ENCODE measurements around the gene RPL10A. TPM values are rescaled to one million over a fixed set of nuclear protein-coding genes. Genes with fewer than 3 reads are reported as not detected.

RPL10A gene
- total RNA-seq, 2 experiments from 2014 or later, result 2,144 to 2,205 TPM

- intact Hi-C loops (cut with micrococcal nuclease), result loop anchor here (2.0 kb wide), 1 partner anchor 137 kb away; no protein-coding TSS in a partner anchor
- CTCF ChIA-PET, result interaction anchor here (2.1 to 10.0 kb wide), 2 partner anchors 12 to 19 kb away, joined by 4 to 83 read pairs; partner anchors contain the start of gene FANCE
Observed at GRCh38 chr6:35469751-35470662, 1.8 kb downstream of the RPL10A start.

GRCh38 chr6:35470663-35471120 lies 2.5 kb downstream of the RPL10A start:
- DNase-seq, result no peak
- H3K4me1 Mint-ChIP-seq (ENCODE audit: low read depth), result peaks cover 36% of the 10 kb centered on the region
- intact Hi-C loops (cut with micrococcal nuclease), result no loop called here

More at GRCh38 chr6:35469751-35470662, 1.8 kb downstream of the RPL10A start:
- peak overlapping the region; percentile 95 for H3K4me3 Mint-ChIP-seq
- POLR2A ChIA-PET, result interaction anchor here (0.6 to 2.4 kb wide), 7 partner anchors 9 to 172 kb away, joined by 3 to 8 read pairs (median 5); partner anchors contain the start of genes DEF6 and TEAD3
- no peaks in the 10 kb centered on the region for H3K27me3 Mint-ChIP-seq
- DNase-seq, result no peak
- peaks cover 36% of the 10 kb centered on the region for H3K4me1 Mint-ChIP-seq (ENCODE audit: low read depth)
- H3K27ac Mint-ChIP-seq, result peak overlapping the region; percentile 97
- no peaks in the 10 kb centered on the region for H3K9me3 Mint-ChIP-seq
- peaks cover 52% of the 10 kb centered on the region for H3K36me3 Mint-ChIP-seq

GRCh38 chr6:35471836-35472345 lies 3.7 kb downstream of the RPL10A start:
- DNase-seq, result no peak
- H3K4me3 Mint-ChIP-seq, result peak overlapping the region; percentile 95
- peaks cover 36% of the 10 kb centered on the region for H3K4me1 Mint-ChIP-seq (ENCODE audit: low read depth)
- intact Hi-C loops (cut with micrococcal nuclease), result no loop called here
- no peaks in the 10 kb centered on the region for H3K27me3 Mint-ChIP-seq
- ChIA-PET POLR2A (interaction anchor here (0.7 to 1.8 kb wide), 7 partner anchors 18 to 173 kb away, joined by 3 to 7 read pairs (median 4); partner anchors contain the start of gene FANCE), CTCF (interaction anchor here (1.3 to 10.0 kb wide), 2 partner anchors 21 to 177 kb away, joined by 3 to 83 read pairs; partner anchors contain the start of gene FANCE)
- no peaks in the 10 kb centered on the region for H3K9me3 Mint-ChIP-seq
- peak overlapping the region; percentile 97 for H3K27ac Mint-ChIP-seq
- H3K36me3 Mint-ChIP-seq, result peaks cover 51% of the 10 kb centered on the region

More at GRCh38 chr6:35470663-35471120, 2.5 kb downstream of the RPL10A start:
- ChIA-PET POLR2A (interaction anchor here (0.6 to 1.8 kb wide), 6 partner anchors 9 to 1912 kb away, joined by 3 to 5 read pairs (median 3); partner anchors contain the start of gene DEF6), CTCF (interaction anchor here (1.3 to 10.0 kb wide), 2 partner anchors 19 to 175 kb away, joined by 3 to 83 read pairs; partner anchors contain the start of gene FANCE)
- Mint-ChIP-seq H3K4me3 (peak overlapping the region; percentile 95), H3K27ac (peak overlapping the region; percentile 97), H3K27me3 (no peaks in the 10 kb centered on the region), H3K36me3 (peaks cover 52% of the 10 kb centered on the region), H3K9me3 (no peaks in the 10 kb centered on the region)

GRCh38 chr6:35473075-35473849 lies 5.1 kb downstream of the RPL10A start:
- Mint-ChIP-seq H3K9me3 (no peaks in the 10 kb centered on the region), H3K4me3 (no peak overlapping the region), H3K27ac (peak overlapping the region; percentile 66), H3K27me3 (no peaks in the 10 kb centered on the region), H3K4me1 (ENCODE audit: low read depth) (peaks cover 29% of the 10 kb centered on the region), H3K36me3 (peaks cover 46% of the 10 kb centered on the region)
- intact Hi-C loops (cut with micrococcal nuclease), result no loop called here
- DNase-seq, result no peak
- POLR2A ChIA-PET, result interaction anchor here (0.6 to 2.1 kb wide), 8 partner anchors 9 to 174 kb away, joined by 3 to 11 read pairs (median 4); partner anchors contain the start of genes FANCE and TEAD3
- CTCF ChIA-PET, result interaction anchor here (0.7 to 1.0 kb wide), 3 partner anchors 79 to 151 kb away, joined by 3 read pairs; partner anchors contain the start of gene PPARD

GRCh38 chr6:35473850-35474130 lies 5.6 kb downstream of the RPL10A start:
- Mint-ChIP-seq H3K27ac (peak overlapping the region; percentile 66), H3K4me3 (no peak overlapping the region), H3K27me3 (no peaks in the 10 kb centered on the region), H3K36me3 (peaks cover 41% of the 10 kb centered on the region), H3K9me3 (no peaks in the 10 kb centered on the region), H3K4me1 (ENCODE audit: low read depth) (peaks cover 29% of the 10 kb centered on the region)
- ChIA-PET POLR2A (interaction anchor here (1.1 to 2.1 kb wide), 3 partner anchors 9 to 25 kb away, joined by 4 to 11 read pairs (median 10); partner anchors contain the start of gene TEAD3), CTCF (interaction anchor here (0.7 to 1.0 kb wide), 3 partner anchors 78 to 150 kb away, joined by 3 read pairs; partner anchors contain the start of gene PPARD)
- DNase-seq, result no peak
- intact Hi-C loops (cut with micrococcal nuclease), result no loop called here

- Mint-ChIP-seq H3K4me1 (ENCODE audit: low read depth) (peaks cover 29% of the 10 kb centered on the region), H3K9me3 (no peaks in the 10 kb centered on the region), H3K27me3 (no peaks in the 10 kb centered on the region), H3K27ac (peak overlapping the region; percentile 23), H3K4me3 (no peak overlapping the region), H3K36me3 (peaks cover 35% of the 10 kb centered on the region)
- intact Hi-C loops (cut with micrococcal nuclease), result no loop called here
- DNase-seq, result no peak
- ChIA-PET POLR2A (interaction anchor here (0.7 to 2.1 kb wide), 3 partner anchors 23 to 102 kb away, joined by 3 to 11 read pairs (median 4); partner anchors contain the start of gene TEAD3), CTCF (interaction anchor here (0.7 to 1.0 kb wide), 3 partner anchors 78 to 150 kb away, joined by 3 read pairs; partner anchors contain the start of gene PPARD)
Observed at GRCh38 chr6:35474131-35474941, 6.1 kb downstream of the RPL10A start.

- Mint-ChIP-seq H3K27ac (peak overlapping the region; percentile 23), H3K36me3 (peaks cover 28% of the 10 kb centered on the region), H3K4me1 (ENCODE audit: low read depth) (peaks cover 24% of the 10 kb centered on the region), H3K4me3 (no peak overlapping the region), H3K9me3 (no peaks in the 10 kb centered on the region), H3K27me3 (no peaks in the 10 kb centered on the region)
- ChIA-PET POLR2A (interaction anchor here (0.7 to 2.1 kb wide), 2 partner anchors 22 to 103 kb away, joined by 3 to 11 read pairs; partner anchors contain the start of gene TEAD3), CTCF (no interaction called here)
- intact Hi-C loops (cut with micrococcal nuclease), result no loop called here
- DNase-seq, result no peak
Observed at GRCh38 chr6:35474942-35475570, 6.9 kb downstream of the RPL10A start.

GRCh38 chr6:35475573-35475972 lies 7.4 kb downstream of the RPL10A start:
- Mint-ChIP-seq H3K27ac (no peak overlapping the region), H3K9me3 (no peaks in the 10 kb centered on the region), H3K27me3 (no peaks in the 10 kb centered on the region), H3K36me3 (peaks cover 23% of the 10 kb centered on the region), H3K4me1 (ENCODE audit: low read depth) (peaks cover 19% of the 10 kb centered on the region), H3K4me3 (no peak overlapping the region)
- intact Hi-C loops (cut with micrococcal nuclease), result no loop called here
- ChIA-PET CTCF (no interaction called here), POLR2A (no interaction called here)
- no peak for DNase-seq

- CTCF ChIA-PET, result no interaction called here
- Mint-ChIP-seq H3K27me3 (no peaks in the 10 kb centered on the region), H3K36me3 (peaks cover 18% of the 10 kb centered on the region), H3K27ac (no peak overlapping the region), H3K4me3 (no peak overlapping the region), H3K9me3 (no peaks in the 10 kb centered on the region), H3K4me1 (ENCODE audit: low read depth) (peaks cover 15% of the 10 kb centered on the region)
- no peak for DNase-seq
- intact Hi-C loops (cut with micrococcal nuclease), result no loop called here
- POLR2A ChIA-PET, result interaction anchor here (1.3 kb wide), 1 partner anchor 8 kb away, joined by 3 read pairs; no protein-coding TSS in a partner anchor
Observed at GRCh38 chr6:35476004-35476403, 7.8 kb downstream of the RPL10A start.

- no peak overlapping the region for H3K4me3 Mint-ChIP-seq
- ChIA-PET POLR2A (interaction anchor here (1.3 kb wide), 1 partner anchor 9 kb away, joined by 3 read pairs; no protein-coding TSS in a partner anchor), CTCF (no interaction called here)
- intact Hi-C loops (cut with micrococcal nuclease), result no loop called here
- H3K9me3 Mint-ChIP-seq, result no peaks in the 10 kb centered on the region
- peaks cover 5% of the 10 kb centered on the region for H3K4me1 Mint-ChIP-seq (ENCODE audit: low read depth)
- peaks cover 9% of the 10 kb centered on the region for H3K36me3 Mint-ChIP-seq
- no peaks in the 10 kb centered on the region for H3K27me3 Mint-ChIP-seq
- no peak for DNase-seq
- H3K27ac Mint-ChIP-seq, result no peak overlapping the region
Observed at GRCh38 chr6:35477028-35477427, 8.8 kb downstream of the RPL10A start.
